Fibroblast of pulmonary artery (primary cell): ENCODE data around the gene CA5A.
"Not testable (repeated sequence)": the region's sequence is repeated elsewhere in the genome, so short reads cannot be mapped to it uniquely, and the experiment has no call there.

Source experiments
- DNase-seq: peaks from one replicate; pipeline ENCODE4 v3.0.0-alpha.2; 2010; ENCODE audit warnings: low read depth
- H3K4me3 ChIP-seq: replicated peaks from 2 replicates; pipeline ENCODE4 v1.5.1; 2011; ENCODE audit warnings: low read depth, mild to moderate bottlenecking, control low read depth, low read length, moderate library complexity
- CTCF ChIP-seq: IDR thresholded peaks from 2 replicates; pipeline ENCODE4 v1.5.1; 2011; ENCODE audit warnings: mild to moderate bottlenecking, control low read depth, low read length, inconsistent platforms; ENCODE audit errors: missing control alignments

The CA5A gene

GRCh38 chr16:87936375-87937230, at the start of gene CA5A:
CA5A (minus strand) TSS chr16:87936529; CDS start chr16:87936450, 79 bp downstream.
- H3K4me3 ChIP-seq: no peak within 1 kb of the TSS
- DNase-seq: no peak
- TF ChIP-seq CTCF: no peak

- not testable (repeated sequence) for DNase-seq, H3K4me3 ChIP-seq
These were observed 49.2 kb upstream of the CA5A start for GRCh38 chr16:87985493-87985892.

- no peak for TF ChIP-seq CTCF
- no peak overlapping the region for H3K4me3 ChIP-seq
- no peak for DNase-seq
These were observed 48.4 kb upstream of the CA5A start for GRCh38 chr16:87984632-87985267.

GRCh38 chr16:87984180-87984579, 47.9 kb upstream of the CA5A start:
- H3K4me3 ChIP-seq: not testable (repeated sequence)

GRCh38 chr16:87983737-87984097, 47.4 kb upstream of the CA5A start:
- H3K4me3 ChIP-seq: not testable (repeated sequence)
- peak; percentile 28 for DNase-seq

More at GRCh38 chr16:87984180-87984579, 47.9 kb upstream of the CA5A start:
- DNase-seq: not testable (repeated sequence)

- peak; percentile 45 for TF ChIP-seq CTCF
- not testable (repeated sequence) for H3K4me3 ChIP-seq, DNase-seq
These were observed 46.9 kb upstream of the CA5A start for GRCh38 chr16:87983072-87983736.

GRCh38 chr16:87982581-87983041, 46.3 kb upstream of the CA5A start:
- TF ChIP-seq CTCF: no peak
- DNase-seq: no peak
- no peak overlapping the region for H3K4me3 ChIP-seq

- DNase-seq, H3K4me3 ChIP-seq: not testable (repeated sequence)
These were observed 45.0 kb upstream of the CA5A start for GRCh38 chr16:87981376-87981775.

GRCh38 chr16:87979911-87980630, 43.7 kb upstream of the CA5A start:
- H3K4me3 ChIP-seq, DNase-seq: not testable (repeated sequence)
